Gastrocnemius medialis (tissue), 4 donors: Measurements from ENCODE around the gene LYPD1. TPM values are rescaled to one million over a fixed set of nuclear protein-coding genes. Genes with fewer than 3 reads are reported as not detected.

ENCODE experiments used
- ATAC-seq, 2 donors: fragments of 150-250 bp; one replicate each; pipeline ENCODE4 v1.9.1; 2016
- DNase-seq, 2 donors: peaks; one replicate each; pipeline ENCODE4 v3.0.0-alpha.2; 2019
- H3K27ac ChIP-seq, 4 donors: fragments of 200-600 bp; sonication (generic); 1 replicate in 1 of 4; 2 replicates in 3 of 4; pipeline ENCODE4 v1.5.1; 2016 to 2018; ENCODE audit warnings: mild to moderate bottlenecking in 2 of 4, moderate library complexity in 1 of 4
- H3K27me3 ChIP-seq, 3 donors: fragments of 200-600 bp; sonication (generic) in 2 of 3; 1 replicate in 1 of 3; 2 replicates in 2 of 3; pipeline versions ENCODE4 v1.5.1 to v1.6.0; 2016 to 2019; ENCODE audit warnings: mild to moderate bottlenecking in 1 of 3, moderate library complexity in 1 of 3
- H3K36me3 ChIP-seq, 2 donors: fragments of 200-600 bp; sonication (generic) in 1 of 2; one replicate each; pipeline ENCODE4 v1.5.1; 2017 to 2018
- H3K4me1 ChIP-seq, 2 donors: fragments of 200-600 bp; sonication (generic) in 1 of 2; one replicate each; pipeline ENCODE4 v1.5.1; 2016 to 2017; ENCODE audit warnings: mild to moderate bottlenecking in 2 of 2
- H3K4me3 ChIP-seq, 4 donors: fragments of 200-600 bp; sonication (generic) in 3 of 4; 1 replicate in 1 of 4; 2 replicates in 3 of 4; pipeline ENCODE4 v1.5.1; 2016 to 2019; ENCODE audit warnings: mild to moderate bottlenecking in 2 of 4
- H3K9me3 ChIP-seq, 3 donors: fragments of 200-600 bp; sonication (generic) in 2 of 3; 1 replicate in 1 of 3; 2 replicates in 2 of 3; pipeline ENCODE4 v1.5.1; 2016 to 2019
- CTCF ChIP-seq, 5 experiments: fragments of 450-650 bp in 3 of 5; fragments of 200-600 bp in 2 of 5; sonication (generic) in 2 of 5; IDR thresholded peaks in 4 of 5; conservative IDR thresholded peaks in 1 of 5; 1 replicate in 4 of 5; 2 replicates in 1 of 5; pipeline ENCODE4 v1.5.1; 2016 to 2019; ENCODE audit warnings: antibody characterized with exemption in 5 of 5, mild to moderate bottlenecking in 3 of 5, moderate library complexity in 3 of 5
- POLR2A ChIP-seq, 2 donors: fragments of 450-650 bp; IDR thresholded peaks; one replicate each; pipeline ENCODE4 v1.6.1; 2017; ENCODE audit warnings: antibody characterized with exemption in 2 of 2, mild to moderate bottlenecking in 2 of 2, moderate library complexity in 2 of 2
- in situ Hi-C, 4 donors: fragments of 200-750 bp; cut with MboI; loops; one replicate each; pipeline versions ENCODE4 v1.15.0 to v1.8.0; 2017; ENCODE audit warnings: low sequenced_read_pairs in 4 of 4
- intact Hi-C: fragments of 100-400 bp; cut with DNase I; formaldehyde crosslinking; loops from one replicate; pipeline ENCODE4 v1.15.1; 2023; ENCODE audit warnings: low total_unique reads
- total RNA-seq, 4 donors: library from RNA; depleted of rRNA; stranded (reverse); fragments of >200 nt; gene quantifications; one replicate each; pipeline versions ENCODE4 v1.1.0 to v1.2.3, GENCODE V29; 2016

The LYPD1 gene
- total RNA-seq, 4 donors from 2014 or later = 0.24 to 0.34 TPM; not detected in 2

- no peak for ATAC-seq
- no peak for DNase-seq
- TF ChIP-seq CTCF (IDR thresholded peaks at IDR 0.05 in 4 of 5, conservative IDR thresholded peaks at IDR 0.05 in 1 of 5) (no peak), POLR2A (IDR thresholded peaks at IDR 0.05) (no peak)
- intact Hi-C loops = no loop called here
- Histone ChIP-seq H3K36me3 (no peaks in the 10 kb centered on the region), H3K9me3 (no peaks in the 10 kb centered on the region), H3K4me1 (no peaks in the 10 kb centered on the region), H3K27ac (no peak overlapping the region), H3K27me3 (peaks cover 0 to 2% (median 0%) of the 10 kb centered on the region in 3 donors), H3K4me3 (no peak overlapping the region)
- in situ Hi-C loops = no loop called here
Measured at GRCh38 chr2:132677661-132678060, 7.7 kb upstream of the LYPD1 start.

GRCh38 chr2:132676999-132677398 lies 7.0 kb upstream of the LYPD1 start:
- in situ Hi-C loops = no loop called here
- Histone ChIP-seq H3K9me3 (no peaks in the 10 kb centered on the region), H3K27me3 (peaks cover 0 to 7% (median 2%) of the 10 kb centered on the region in 3 donors), H3K4me1 (no peaks in the 10 kb centered on the region), H3K4me3 (no peak overlapping the region), H3K27ac (no peak overlapping the region), H3K36me3 (no peaks in the 10 kb centered on the region)
- no peak for TF ChIP-seq POLR2A (IDR thresholded peaks at IDR 0.05)
- no peak for TF ChIP-seq CTCF (IDR thresholded peaks at IDR 0.05 in 4 of 5, conservative IDR thresholded peaks at IDR 0.05 in 1 of 5)
- DNase-seq (no peak), ATAC-seq (no peak)
- intact Hi-C loops = no loop called here

- Histone ChIP-seq H3K9me3 (no peaks in the 10 kb centered on the region), H3K4me3 (peak overlapping the region; percentile 44 to 54 (median 48)), H3K36me3 (no peaks in the 10 kb centered on the region), H3K4me1 (peaks cover 0 to 8% of the 10 kb centered on the region in 2 donors), H3K27me3 (peaks cover 28 to 44% (median 37%) of the 10 kb centered on the region in 3 donors), H3K27ac (no peak overlapping the region)
- no peak for ATAC-seq
- DNase-seq = no peak
- intact Hi-C loops = no loop called here
- TF ChIP-seq POLR2A (IDR thresholded peaks at IDR 0.05) (no peak), CTCF (IDR thresholded peaks at IDR 0.05 in 4 of 5, conservative IDR thresholded peaks at IDR 0.05 in 1 of 5) (no peak)
- in situ Hi-C loops = no loop called here
Measured at GRCh38 chr2:132671151-132671835, 1.3 kb upstream of the LYPD1 start.

- H3K4me3 ChIP-seq = peak overlapping the region; percentile 44 to 54 (median 48)
- no peak for TF ChIP-seq CTCF (IDR thresholded peaks at IDR 0.05 in 4 of 5, conservative IDR thresholded peaks at IDR 0.05 in 1 of 5)
- TF ChIP-seq POLR2A (IDR thresholded peaks at IDR 0.05) = no peak
- ATAC-seq (no peak), DNase-seq (no peak)
- intact Hi-C loops (no loop called here), in situ Hi-C loops (no loop called here)
- H3K27me3 ChIP-seq = peaks cover 28 to 44% (median 37%) of the 10 kb centered on the region in 3 donors
- no peaks in the 10 kb centered on the region for H3K36me3 ChIP-seq
- H3K9me3 ChIP-seq = no peaks in the 10 kb centered on the region
- no peak overlapping the region for H3K27ac ChIP-seq
- H3K4me1 ChIP-seq = peaks cover 0 to 8% of the 10 kb centered on the region in 2 donors
Measured at GRCh38 chr2:132670496-132671150, 618 bp upstream of the LYPD1 start.
